IPS-NIHi7 (cell line): Measurements from ENCODE around the gene SLCO4C1.
A peak's percentile ranks its signal among the peaks of the same experiment; 100 is the strongest.
"Not testable (repeated sequence)": the region's sequence is repeated elsewhere in the genome, so short reads cannot be mapped to it uniquely, and the experiment has no call there.

Experiments
- DNase-seq: peaks from one replicate; pipeline ENCODE4 v3.0.0; 2012; ENCODE audit warnings: mixed read lengths; ENCODE audit errors: extremely low spot score

Gene SLCO4C1, protein sequence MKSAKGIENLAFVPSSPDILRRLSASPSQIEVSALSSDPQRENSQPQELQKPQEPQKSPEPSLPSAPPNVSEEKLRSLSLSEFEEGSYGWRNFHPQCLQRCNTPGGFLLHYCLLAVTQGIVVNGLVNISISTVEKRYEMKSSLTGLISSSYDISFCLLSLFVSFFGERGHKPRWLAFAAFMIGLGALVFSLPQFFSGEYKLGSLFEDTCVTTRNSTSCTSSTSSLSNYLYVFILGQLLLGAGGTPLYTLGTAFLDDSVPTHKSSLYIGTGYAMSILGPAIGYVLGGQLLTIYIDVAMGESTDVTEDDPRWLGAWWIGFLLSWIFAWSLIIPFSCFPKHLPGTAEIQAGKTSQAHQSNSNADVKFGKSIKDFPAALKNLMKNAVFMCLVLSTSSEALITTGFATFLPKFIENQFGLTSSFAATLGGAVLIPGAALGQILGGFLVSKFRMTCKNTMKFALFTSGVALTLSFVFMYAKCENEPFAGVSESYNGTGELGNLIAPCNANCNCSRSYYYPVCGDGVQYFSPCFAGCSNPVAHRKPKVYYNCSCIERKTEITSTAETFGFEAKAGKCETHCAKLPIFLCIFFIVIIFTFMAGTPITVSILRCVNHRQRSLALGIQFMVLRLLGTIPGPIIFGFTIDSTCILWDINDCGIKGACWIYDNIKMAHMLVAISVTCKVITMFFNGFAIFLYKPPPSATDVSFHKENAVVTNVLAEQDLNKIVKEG

DNA sequence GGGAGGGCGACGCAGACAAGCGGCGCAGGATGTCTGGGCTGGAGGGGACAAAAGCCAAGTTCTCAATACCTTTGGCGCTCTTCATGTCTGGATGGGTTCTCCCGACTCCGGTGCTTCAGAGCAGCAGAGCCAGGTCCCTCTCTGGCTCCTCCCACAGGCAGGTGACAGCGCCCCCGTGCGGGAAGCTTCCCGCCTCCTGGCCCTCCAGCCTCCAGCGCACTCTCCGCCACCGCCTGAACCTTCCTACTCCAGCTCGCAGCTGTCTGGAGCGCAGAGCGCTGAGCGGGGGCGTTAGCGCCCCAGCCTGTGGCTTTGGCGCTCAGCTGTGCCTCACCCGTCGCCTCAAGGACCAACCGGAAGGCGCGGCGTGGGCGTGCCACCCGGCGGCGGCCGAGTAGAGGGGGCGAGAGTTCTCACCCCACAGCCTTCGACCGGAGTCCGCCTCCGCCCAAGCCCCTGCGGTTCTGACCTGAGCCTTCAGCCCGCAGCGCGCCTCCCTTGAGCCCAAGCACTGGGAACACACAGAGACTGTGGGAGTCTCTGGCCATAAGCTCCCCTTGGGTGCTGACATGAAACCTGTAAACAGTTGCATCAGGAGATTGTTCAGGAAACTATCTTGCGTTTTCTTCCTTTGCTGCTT is at the start of gene SLCO4C1:
Gene SLCO4C1, minus strand, starts transcription at position 107 of the 640 bp plus-strand sequence. Its CDS starts 22 bp downstream, at position 85.
- DNase-seq, result peak; percentile 91

DNA sequence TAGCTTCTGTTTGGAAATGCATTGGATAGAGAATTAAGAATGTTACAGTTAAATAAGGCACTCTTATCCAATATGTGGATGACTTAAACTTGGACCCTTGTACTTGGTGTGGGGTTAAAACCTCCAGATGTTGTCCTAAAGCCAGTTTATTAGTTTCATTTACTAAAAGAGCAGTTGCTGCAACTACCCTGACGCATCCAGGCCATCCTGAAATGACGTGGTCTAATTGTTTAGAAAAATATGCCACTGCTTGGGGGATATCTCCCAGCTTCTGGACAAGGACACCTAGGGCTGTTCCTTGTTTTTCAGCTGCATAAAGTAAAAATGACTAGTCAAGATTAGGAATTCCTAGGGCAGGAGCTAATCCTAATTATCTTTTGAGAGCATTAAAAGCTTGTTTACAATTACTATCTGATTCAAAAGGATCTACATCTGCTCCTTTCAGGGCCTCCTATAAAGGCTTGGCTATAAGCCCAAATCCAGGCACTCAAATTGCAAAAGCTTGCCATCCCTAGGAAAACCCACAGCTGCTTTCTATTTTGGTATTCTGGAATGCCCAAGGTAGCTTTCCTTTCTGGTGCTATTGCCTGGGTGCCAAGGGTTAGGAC is 45.7 kb upstream of the SLCO4C1 start:
- DNase-seq, result no peak

DNA sequence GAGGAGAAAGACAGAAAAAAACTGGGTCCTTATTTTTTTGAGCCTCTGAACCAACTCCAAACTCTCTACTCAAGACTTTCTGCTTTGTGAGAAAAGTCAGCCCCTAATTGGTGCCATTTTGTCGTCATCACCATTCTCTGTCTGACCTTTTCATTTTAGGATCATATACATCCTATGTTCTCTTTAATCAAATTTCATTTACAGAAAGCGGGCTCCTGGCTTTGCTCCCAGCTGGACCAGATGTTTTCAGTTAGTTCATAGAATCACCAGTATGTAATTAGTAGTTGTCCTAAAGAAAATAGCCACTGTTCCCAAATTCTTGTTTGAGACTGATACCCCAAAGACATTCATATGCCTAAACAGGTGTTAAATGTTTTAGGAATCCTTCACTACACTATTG is 28.6 kb upstream of the SLCO4C1 start:
- no peak for DNase-seq

DNA sequence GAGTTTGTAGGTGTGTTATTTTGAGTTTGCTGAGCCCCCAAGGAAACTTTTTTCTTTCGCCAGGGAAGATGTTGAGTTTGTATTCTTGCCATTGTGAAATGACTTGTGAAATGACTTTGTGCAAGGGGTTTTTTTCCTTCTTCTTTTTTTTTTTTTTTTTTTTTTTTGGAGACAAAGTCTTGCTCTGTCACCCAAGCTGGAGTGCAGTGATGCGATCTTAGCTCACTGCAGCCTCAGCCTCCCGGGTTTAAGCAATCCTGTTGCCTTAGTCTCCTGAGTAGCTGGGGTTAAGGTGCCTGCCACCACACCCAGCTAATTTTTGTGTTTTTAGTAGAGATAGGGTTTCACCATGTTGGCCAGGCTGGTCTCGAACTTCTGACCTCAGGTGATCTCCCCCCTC is 22.7 kb upstream of the SLCO4C1 start:
- not testable (repeated sequence) for DNase-seq

DNA sequence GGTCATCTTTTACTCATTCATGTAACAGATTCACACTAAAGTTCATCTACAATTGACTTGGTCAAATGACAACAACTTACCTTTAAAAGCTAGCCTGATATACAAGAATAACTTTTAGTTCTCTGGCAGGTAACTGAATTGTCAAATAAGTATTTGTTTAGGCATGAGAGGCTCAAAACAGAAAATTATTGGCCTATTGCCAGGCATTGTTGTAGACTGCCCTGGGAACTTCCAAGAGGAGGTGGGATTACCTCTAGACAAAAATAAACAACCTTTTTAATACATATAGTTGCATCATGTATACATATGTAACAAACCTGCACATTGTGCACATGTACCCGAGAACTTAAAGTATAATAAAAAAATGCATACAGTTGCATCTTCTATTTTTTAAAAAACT is 18.2 kb upstream of the SLCO4C1 start:
- no peak for DNase-seq

DNA sequence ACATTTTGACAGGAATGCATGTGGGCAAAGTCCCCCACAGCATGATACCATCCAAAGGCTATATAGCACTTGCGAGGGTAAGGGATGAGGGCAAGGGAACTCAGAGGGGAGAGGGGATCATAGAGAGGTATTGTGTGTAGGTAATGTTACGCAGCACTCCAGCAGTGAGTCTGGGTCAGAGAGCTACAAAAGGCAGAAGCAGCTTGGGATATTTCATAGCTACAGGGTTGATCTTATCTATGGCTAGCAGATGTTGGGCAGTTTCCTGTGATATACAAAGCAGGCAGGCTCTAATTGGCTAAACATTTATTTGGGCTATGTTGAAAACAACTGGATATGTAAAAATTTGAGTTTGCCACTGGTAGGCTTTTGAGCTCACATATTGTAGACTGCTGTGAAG is 17.8 kb upstream of the SLCO4C1 start:
- no peak for DNase-seq

DNA sequence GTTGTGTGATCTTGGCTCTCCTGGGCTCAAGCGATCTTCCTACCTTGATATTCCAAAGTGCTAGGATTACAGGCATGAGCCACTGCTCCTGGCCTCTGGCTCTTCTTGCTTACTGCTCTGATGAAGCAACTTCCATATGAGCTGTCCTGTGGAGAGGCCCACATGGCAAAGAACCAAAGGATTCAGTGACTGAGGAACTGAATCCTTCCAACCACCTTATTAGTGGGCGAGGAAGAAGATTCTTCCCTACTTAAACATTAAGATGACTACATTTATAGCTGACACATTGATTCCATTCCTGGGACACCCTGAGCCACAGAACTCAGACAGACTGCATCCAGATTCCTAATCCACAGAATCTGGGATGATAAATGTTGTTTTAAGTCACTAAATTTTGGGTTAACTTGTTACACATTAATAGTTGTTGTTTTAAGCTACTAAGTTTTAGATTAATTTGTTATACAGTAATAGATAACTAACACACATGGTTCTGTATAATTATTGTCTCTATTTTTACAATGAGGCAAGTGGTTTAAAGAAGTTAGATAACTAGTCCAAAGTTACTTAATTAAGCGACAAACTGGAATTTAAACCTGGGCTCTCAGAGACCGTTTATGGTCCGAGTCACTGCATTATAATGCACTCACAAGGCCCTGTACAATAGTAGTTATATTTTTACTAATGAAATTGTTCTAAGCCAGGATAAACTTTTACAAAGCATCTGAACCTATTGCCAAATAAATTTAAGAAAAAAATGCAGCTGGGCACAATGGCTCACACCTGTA is 16.7 kb upstream of the SLCO4C1 start:
- DNase-seq, result no peak

DNA sequence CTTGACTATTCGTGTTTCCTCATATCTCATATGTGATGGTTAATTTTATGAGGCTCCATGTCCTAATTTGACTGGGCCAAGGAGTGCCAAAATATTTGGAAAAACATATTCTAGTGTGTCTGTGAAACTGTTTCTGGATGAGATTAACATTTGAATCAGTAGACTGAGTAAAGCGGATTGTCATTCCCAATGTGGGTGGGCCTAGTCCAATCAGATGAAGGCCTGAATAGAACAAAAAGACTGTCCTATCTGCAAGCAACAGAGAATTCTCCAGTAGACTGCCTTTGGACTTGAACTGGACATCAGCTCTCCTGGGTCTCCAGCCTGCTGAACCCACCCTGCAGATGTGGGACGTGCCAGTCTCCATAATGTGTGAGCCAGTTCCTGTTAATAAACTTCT is 13.5 kb upstream of the SLCO4C1 start:
- no peak for DNase-seq

DNA sequence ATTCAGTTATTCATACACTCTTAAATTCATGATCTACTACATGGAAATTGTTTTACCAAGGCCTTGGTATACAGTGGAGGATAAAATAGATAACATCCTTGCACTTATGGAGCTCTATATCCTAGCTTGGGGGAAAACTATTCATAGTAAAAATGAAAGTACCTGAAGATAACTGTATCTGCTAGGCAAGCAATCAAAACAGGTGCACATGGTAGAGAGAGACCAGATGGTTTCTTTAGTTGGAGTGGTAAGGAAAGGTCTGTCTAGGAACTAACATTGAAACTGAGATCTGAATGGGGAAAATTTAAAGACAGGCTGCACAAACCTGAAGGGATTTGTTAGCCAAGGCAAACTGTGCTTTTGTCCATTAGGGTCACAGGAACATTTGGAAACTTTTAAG is 11.1 kb upstream of the SLCO4C1 start:
- no peak for DNase-seq

DNA sequence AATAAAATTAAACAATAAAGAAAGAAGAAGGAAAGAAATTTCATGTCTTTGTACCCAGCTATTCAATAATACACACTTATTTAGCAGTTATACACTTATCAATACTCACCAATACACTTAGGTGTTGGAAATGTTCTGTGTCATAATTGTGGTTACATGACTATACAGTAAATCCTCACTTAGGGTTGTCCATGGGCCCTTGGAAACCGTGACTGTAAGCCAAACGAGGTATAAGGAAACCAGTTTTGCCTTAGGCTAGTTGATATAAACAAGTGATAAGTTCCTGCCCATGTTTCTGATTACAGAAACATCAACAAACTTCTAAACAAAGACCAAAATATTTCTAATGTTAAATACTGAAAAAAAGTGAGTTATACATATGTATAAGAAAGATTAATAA is 10.0 kb upstream of the SLCO4C1 start:
- DNase-seq, result no peak

DNA sequence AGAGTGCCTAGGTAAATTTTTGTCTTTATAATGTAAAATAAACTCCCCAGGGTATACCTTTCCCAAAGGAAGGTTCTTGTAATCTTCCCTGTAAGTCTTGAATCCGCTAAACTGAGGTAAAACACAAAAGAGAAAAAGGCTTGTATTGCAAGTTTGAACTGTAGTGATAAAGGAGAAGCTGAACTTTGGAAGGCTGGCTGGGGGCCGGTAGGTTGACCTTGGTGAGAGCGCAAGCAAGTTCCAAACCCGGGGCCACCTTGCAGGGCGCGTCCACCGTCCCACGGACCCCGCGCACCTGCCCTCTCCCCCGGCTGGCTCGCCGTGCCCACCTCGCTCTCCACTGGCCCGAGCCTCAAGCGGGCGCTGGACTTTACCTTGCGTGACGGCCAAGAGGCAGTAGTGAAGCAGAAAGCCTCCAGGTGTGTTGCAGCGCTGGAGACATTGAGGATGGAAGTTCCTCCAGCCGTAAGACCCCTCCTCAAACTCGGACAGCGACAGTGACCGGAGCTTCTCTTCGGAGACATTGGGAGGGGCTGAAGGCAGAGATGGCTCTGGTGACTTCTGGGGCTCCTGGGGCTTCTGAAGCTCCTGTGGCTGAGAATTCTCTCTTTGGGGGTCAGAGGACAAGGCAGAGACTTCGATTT is 428 bp downstream of the SLCO4C1 start:
- DNase-seq, result peak; percentile 17

DNA sequence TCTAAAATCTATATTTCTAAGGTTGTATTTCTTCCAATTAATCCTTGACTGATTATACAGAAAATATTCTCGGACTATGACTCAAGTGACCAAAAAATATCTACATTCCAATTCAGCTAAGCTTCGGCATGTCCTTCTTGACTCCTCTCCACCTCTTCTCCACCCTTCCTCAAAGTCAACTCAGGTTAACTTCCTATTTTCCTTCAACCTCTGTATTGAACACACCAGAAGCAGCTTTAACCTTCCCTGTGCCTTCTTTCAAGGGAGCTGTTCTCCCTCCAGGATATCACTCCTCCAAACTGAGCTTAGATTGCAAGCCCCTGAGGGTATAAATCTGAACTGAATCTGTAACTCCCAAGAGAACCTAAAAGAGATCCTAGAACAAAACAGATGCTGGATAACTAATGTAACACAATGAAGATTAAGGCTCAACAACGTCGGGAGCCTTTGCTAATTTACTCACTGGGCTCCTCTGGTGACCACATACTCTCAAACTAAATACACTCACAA is 1.1 kb downstream of the SLCO4C1 start:
- no peak for DNase-seq

DNA sequence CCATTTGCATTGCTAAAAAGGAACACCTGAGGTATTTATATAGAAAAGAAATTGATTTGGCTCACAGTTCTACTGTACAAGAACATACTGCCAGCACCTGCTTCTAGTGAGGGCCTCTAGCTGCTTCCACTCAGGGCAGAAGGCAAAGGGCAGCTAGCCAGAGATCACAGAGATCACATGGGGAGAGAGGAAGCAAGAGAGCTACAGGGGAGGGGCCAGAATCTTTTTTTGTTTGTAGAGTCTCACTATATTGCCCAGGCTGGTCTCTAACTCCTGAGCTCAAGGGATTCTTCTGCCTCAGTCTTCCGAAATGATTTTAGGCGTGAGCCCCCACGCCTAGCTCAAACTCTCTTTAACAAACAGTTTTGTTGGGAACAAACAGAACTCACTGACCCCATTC is 6.1 kb downstream of the SLCO4C1 start:
- DNase-seq, result no peak

DNA sequence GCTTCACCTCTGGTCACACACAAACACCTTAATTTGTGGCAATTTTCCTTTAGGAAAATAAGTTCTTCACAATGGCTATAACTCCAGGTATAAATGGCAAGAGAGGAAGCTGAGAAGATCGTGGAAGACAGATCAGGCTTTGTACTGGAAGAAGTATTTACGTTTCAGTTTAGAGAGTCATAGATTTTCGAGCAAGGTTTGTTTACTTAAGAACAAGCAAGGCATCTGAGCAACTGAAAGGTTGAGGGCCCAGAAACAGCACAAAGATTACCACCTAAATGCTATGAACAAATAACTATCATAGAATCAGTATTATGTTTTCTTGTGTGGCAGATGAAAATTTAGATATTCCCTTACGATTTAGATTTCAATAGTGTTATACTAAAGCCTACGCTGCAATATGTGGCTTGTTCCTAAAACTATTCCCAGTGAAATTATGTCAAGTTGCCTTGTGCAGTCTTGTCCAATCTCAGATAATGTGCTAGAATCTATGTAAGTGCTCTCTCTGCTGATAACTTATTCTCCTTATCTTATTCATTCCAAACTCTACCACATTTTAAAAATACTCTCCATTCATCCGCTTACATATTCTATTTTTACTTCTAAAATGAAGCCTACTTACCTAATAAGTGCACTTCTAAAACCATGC is 6.7 kb downstream of the SLCO4C1 start:
- no peak for DNase-seq

DNA sequence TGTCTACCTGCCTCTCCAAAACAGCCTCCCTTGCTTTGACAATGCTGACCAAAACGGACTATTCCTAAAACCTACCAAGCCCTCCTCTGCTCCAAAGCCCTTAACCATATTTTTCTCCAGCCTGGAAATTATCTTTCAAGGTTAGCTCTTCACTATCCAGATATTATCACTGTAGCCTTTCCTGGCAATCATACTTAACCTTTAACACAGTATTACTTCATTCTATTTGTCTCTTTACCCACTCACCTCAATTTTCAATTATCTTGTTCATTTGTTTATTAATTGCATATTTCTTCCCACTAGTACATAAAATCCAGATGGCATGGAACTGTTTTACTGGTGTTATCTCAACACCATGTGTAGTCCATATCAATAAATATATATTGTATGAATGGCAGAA is 7.5 kb downstream of the SLCO4C1 start:
- DNase-seq, result no peak

DNA sequence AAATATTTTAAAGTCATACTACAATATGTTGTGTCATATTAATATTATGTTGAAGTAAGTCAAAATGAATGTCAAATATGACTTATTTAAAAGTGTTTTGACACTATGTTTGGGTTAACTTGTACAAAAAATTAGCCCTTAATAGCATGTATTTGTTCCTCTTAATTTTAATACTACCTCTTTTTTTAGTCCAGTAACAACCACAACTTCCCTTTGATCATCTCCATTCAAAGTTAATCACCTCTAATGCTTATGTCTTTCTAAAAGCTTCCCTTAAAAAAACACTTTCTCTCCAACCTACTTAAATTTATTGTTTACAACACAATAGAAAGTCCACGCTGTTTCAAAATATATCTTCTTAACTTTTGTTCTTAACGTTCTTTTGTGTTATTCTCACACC is 9.6 kb downstream of the SLCO4C1 start:
- DNase-seq, result no peak

DNA sequence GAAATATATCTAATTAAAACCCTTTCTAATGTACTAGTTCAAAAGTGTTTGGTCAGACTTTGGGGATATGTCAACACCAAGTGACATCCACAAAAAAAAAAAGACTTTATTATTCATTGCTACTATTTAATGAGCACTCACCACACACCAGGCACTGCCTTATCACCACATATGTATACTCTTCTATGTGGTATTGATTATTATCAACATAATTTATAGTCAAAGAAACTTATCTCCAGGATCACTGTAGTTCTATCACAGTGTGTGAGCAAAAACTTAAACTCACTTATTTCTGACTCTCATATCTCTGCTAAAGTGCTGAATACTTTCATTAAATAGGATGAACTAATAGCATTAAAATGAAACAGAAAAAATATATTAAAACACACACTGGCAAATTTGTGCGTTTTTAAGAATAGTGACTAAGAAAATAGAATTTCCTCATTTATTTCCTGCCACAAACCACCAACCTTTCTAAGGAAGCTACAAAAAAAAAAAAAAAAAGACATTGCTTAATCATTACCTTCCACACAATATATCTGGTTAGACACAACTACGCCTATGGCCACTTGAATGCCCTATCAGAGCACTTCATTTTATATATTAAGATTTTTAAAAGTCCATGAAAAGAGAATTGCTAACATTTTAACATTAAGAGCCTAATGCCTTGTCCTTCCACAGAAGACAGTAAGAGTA is 12.8 kb downstream of the SLCO4C1 start:
- DNase-seq, result no peak

DNA sequence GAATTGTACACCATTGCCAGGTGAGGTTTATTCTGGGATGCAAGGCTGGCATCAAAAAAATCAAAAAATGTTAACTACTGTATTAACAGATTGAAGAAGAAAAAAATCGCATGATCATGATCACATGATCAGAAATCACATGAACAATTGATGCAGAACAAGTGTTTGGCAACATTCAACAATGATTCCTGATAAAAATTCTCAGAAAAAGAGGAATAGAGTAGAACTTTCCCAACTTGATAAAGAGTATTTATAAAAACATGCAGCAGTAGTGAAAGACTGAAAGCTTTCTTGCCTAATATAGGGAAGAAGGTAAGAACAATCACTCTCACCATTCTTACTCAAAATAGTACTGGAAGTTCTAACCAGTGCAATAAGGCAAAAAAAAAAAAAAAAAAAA is 16.4 kb downstream of the SLCO4C1 start:
- DNase-seq, result no peak

DNA sequence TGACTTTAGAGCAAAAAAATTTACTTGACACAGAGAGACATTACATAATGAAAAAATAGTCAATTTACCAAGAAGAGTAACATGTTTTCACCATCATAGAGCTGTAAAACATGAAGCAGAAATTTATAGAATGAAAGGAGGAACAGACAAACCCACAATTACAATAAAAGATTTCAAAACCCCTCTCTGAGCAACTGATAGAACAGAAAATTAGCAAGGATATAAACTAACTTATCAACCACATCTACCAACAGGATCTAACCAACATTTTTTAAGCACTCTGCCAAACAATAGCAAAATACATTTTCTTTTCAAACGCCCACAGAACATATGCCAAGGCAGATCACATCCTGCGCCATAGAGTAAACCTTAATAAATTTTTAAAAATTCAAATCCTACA is 17.9 kb downstream of the SLCO4C1 start:
- no peak for DNase-seq

DNA sequence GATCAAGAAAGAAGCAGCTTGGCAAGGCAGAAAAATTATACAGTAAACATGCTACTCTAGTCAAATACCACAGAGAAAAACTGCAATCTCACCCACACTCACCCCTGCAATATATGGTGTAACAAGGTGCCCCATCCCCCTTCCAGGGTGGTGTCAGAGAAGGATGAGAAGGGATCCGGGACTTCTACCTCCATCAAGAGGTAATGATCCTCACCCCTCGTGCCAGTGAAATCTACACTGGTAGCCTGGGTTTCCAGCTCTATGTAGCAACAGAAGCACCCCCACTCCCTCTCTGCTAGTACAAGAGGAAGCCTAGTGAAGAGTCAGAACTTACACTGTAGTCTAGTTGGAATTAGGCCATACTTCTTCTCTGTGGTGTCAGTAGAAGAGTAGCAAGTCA is 18.9 kb downstream of the SLCO4C1 start:
- no peak for DNase-seq
